ENCODE data around the gene PCBP2. TPM values are rescaled to one million over a fixed set of nuclear protein-coding genes. Genes with fewer than 3 reads are reported as not detected.
A peak's percentile ranks its signal among the peaks of the same experiment; 100 is the strongest.
"Not testable (repeated sequence)": the region's sequence is repeated elsewhere in the genome, so short reads cannot be mapped to it uniquely, and the experiment has no call there.

The PCBP2 gene
- polyA plus RNA-seq, 3 donors = 428 to 505 (median 439) TPM

GRCh38 chr12:53431187-53431586, 20.7 kb upstream of the PCBP2 start:
- no peak overlapping the region for H3K27ac ChIP-seq (ENCODE audit: low read depth, low read length)
- 79 to 87% (median 87%) methylated on average over 7 of the region's 7 CpGs for WGBS, 3 donors

GRCh38 chr12:53435326-53435725, 16.6 kb upstream of the PCBP2 start:
- not testable (repeated sequence) for H3K27ac ChIP-seq (ENCODE audit: low read depth, low read length)
- 74 to 94% (median 80%) methylated on average over 9 of the region's 9 CpGs for WGBS, 3 donors

- H3K27ac ChIP-seq (ENCODE audit: low read depth, low read length) = not testable (repeated sequence)
These were observed 12.3 kb upstream of the PCBP2 start for GRCh38 chr12:53439582-53439981.

- WGBS, 3 donors = 0 to 1% (median 1%) methylated on average over 31 of the region's 31 CpGs
- peak within 1 kb of the TSS; percentile 69 for H3K27ac ChIP-seq (ENCODE audit: low read depth, low read length)
These were observed 10.7 kb upstream of the PCBP2 start, which contains the start of gene PRR13 for GRCh38 chr12:53441040-53441833. Gene PRR13 (plus strand): TSS chr12:53441734. CDS start chr12:53442715, 981 bp downstream.

- WGBS, 3 donors = 74 to 97% (median 88%) methylated on average over 3 to 4 of the region's 4 CpGs
- H3K27ac ChIP-seq (ENCODE audit: low read depth, low read length) = no peak overlapping the region
These were observed 7.9 kb upstream of the PCBP2 start for GRCh38 chr12:53443955-53444354.

DNA sequence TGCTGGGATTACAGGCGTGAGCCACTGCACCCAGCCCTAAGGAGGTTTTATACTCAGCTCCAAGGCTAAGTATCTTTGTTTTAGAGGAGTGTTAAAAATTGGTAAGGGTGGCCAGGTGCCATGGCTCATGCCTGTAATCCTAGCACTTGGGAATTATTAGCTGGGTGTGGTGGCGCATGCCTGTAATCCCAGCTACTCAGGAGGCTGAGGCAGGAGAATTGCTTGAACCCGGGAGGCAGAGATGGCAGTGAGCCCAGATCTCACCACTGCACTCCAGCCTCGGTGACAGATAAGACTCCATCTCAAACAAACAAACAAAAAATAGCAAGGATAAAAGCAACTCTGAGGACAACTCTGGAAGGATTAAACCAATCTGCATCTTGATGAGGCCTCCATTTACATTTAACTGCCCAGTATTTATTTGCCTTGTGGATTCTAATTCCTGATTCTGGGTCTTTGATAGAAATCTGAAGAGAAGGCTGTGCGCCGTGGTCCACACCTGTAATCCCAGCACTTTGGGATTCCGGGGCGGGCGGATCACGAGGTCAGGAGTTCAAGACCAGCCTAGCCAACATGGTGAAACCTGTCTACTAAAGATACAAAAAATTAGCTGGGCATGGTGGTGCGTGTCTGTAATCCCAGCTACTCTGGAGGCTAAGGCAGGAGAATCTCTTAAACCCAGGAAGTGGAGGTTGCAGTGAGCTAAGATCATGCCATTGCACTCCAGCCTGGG, 7.1 kb upstream of the PCBP2 start:
- H3K27ac ChIP-seq (ENCODE audit: low read depth, low read length) = not testable (repeated sequence)

GRCh38 chr12:53450936-53451335, 966 bp upstream of the PCBP2 start:
- H3K27ac ChIP-seq (ENCODE audit: low read depth, low read length) = no peak overlapping the region
- WGBS, 3 donors = 84 to 94% (median 89%) methylated on average over 7 of the region's 7 CpGs

More for the DNA sequence above, 7.1 kb upstream of the PCBP2 start:
- WGBS, 3 donors = 80 to 91% (median 90%) methylated on average over 11 of the region's 11 CpGs

- WGBS, 3 donors = 0 to 1% (median 0%) methylated on average over 51 to 64 of the region's 82 CpGs
- peak overlapping the region; percentile 81 for H3K27ac ChIP-seq (ENCODE audit: low read depth, low read length)
These were observed 516 bp downstream of the PCBP2 start for GRCh38 chr12:53452159-53453077.

DNA sequence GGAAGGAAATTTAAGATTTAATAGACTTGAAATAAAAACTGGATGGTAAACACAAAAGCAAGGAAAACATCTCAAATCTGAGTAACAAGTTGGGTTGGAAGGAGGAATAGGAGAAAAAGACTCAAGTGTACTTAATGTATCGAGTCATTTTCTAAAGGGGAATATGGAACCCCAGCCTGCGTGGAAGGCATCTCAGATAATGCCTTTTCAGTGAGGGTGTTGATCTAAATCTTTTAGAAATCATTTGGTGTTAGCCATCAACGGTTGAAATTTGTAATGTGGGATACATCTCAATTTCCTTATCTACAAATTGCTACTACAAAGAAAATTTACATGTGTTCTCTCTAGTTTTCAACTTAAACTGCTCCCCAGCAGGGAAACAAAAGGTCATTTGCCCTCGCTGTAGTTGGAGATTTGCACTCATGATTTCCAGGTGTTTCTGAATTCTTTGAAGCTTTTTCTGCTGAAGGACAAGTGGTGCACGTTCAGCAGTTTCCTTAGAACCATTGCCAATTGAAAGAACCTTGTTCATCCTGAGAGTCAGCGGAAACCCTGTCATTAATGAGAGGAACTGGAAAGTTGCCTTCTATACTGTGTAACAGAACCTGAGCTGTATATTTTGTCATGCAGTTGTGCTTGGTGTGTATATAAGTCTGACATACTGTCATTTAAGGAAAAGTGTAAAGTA, 2.2 kb downstream of the PCBP2 start:
- no peak overlapping the region for H3K27ac ChIP-seq (ENCODE audit: low read depth, low read length)
- WGBS, 3 donors = 12 to 42% (median 38%) methylated on average over 6 of the region's 6 CpGs

DNA sequence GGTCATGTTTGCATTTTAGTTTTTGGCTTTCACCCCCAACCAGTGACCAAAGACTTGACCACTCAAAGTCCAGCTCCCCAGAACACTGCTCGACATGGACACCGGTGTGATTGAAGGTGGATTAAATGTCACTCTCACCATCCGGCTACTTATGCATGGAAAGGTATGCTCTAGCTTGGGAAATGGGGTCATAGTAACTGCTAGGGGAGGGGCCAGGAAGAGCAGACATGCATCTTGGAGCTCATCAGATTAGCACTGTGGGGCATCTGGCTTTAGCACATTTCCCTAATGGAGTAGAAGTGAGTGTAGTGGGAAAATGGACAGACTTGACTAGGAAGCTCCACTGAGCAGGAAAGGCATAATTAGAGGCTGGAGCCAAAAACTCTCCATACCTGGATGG, 2.8 kb downstream of the PCBP2 start:
- H3K27ac ChIP-seq (ENCODE audit: low read depth, low read length) = no peak overlapping the region
- 36 to 71% (median 60%) methylated on average over 3 of the region's 3 CpGs for WGBS, 3 donors

DNA sequence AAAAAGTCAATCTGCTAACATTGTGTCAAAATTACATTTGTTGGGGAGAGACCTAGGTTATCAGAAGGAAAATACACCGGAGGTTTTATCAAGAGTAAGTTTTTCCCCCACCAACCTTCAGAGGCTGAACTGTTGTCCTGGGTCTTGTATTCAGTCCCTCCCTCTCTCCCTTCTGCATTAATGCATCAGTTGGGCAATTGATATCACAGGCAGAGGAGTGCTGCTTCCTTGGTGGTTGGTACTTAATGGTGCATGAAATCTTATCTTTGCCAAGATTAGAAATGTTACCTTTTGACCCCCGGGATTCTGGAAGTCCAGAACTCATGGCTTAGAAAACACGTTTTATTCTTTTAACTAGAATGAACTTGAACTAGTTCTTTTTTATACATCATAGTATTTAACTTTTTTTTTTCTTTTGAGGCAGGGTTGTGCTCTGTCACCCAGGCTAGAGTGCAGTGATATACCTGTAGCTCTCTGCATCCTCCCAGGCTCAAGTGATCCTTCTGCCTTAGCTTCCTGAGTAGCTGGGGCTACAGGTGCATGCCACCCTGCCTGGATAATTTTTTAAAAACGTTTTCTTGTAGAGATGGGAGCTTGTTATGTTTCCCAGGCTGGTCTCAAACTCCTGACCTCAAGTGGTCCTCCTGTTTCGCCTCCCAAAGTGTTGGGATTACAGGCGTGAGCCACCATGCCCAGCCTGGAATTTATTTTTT, 4.9 kb downstream of the PCBP2 start:
- H3K27ac ChIP-seq (ENCODE audit: low read depth, low read length) = no peak overlapping the region
- 56 to 78% (median 75%) methylated on average over 6 of the region's 6 CpGs for WGBS, 3 donors

GRCh38 chr12:53459097-53459496, 7.2 kb downstream of the PCBP2 start:
- no peak overlapping the region for H3K27ac ChIP-seq (ENCODE audit: low read depth, low read length)
- WGBS, 3 donors = 68 to 72% (median 69%) methylated on average over 4 of the region's 4 CpGs

DNA sequence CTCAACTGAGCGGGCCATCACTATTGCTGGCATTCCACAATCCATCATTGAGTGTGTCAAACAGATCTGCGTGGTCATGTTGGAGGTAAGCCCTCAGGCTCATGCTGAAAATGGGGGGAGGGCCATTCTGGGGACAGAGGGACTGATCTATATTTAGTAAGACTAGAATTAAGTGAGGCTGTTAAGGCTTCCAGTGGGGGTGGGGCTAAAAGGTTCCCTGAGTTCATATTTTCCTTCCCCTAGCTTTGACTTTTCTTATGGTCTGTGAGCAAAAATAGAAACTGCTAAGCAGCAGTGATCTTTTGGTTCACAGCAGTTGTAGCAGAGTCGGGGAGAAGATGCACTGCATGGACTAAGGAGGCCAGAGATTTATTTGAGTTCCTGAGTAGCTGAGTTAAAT, 9.2 kb downstream of the PCBP2 start:
- 73 to 81% (median 80%) methylated on average over 3 of the region's 3 CpGs for WGBS, 3 donors
- H3K27ac ChIP-seq (ENCODE audit: low read depth, low read length) = no peak overlapping the region

- WGBS, 3 donors = 84 to 89% (median 84%) methylated on average over 8 of the region's 8 CpGs
- no peak overlapping the region for H3K27ac ChIP-seq (ENCODE audit: low read depth, low read length)
These were observed 9.7 kb downstream of the PCBP2 start for GRCh38 chr12:53461591-53461990.

- H3K27ac ChIP-seq (ENCODE audit: low read depth, low read length) = no peak overlapping the region
- WGBS, 3 donors = 62 to 82% (median 68%) methylated on average over 3 of the region's 3 CpGs
These were observed 11.0 kb downstream of the PCBP2 start for GRCh38 chr12:53462935-53463334.

GRCh38 chr12:53463802-53464560, 12.1 kb downstream of the PCBP2 start:
- no peak overlapping the region for H3K27ac ChIP-seq (ENCODE audit: low read depth, low read length)
- WGBS, 3 donors = 48 to 66% (median 63%) methylated on average over 5 of the region's 5 CpGs

All from adipose tissue (tissue), 3 donors.